Measurements from ENCODE around the gene TESK2.

TESK2 gene

GRCh38 chr1:45354838-45355237, 136.1 kb downstream of the TESK2 start:
- no peak overlapping the region for H3K4me3 ChIP-seq (replicated peaks; ENCODE audit: low read depth, low read length)
- H3K27me3 ChIP-seq (replicated peaks; ENCODE audit: control insufficient read depth, insufficient read depth, low read length): no peaks in the 10 kb centered on the region
- H3K36me3 ChIP-seq (ENCODE audit: control insufficient read depth, insufficient read depth, low read length): no peaks in the 10 kb centered on the region
- no peak for TF ChIP-seq CTCF (IDR thresholded peaks at IDR 0.05; ENCODE audit: insufficient read depth, low read length, poor library complexity, severe bottlenecking)
- no peak for DNase-seq (ENCODE audit: extremely low read depth, insufficient read length)

GRCh38 chr1:45353685-45354084, 137.3 kb downstream of the TESK2 start:
- no peak for TF ChIP-seq CTCF (IDR thresholded peaks at IDR 0.05; ENCODE audit: insufficient read depth, low read length, poor library complexity, severe bottlenecking)
- H3K36me3 ChIP-seq (ENCODE audit: control insufficient read depth, insufficient read depth, low read length): no peaks in the 10 kb centered on the region
- H3K4me3 ChIP-seq (replicated peaks; ENCODE audit: low read depth, low read length): no peak overlapping the region
- DNase-seq (ENCODE audit: extremely low read depth, insufficient read length): no peak
- no peaks in the 10 kb centered on the region for H3K27me3 ChIP-seq (replicated peaks; ENCODE audit: control insufficient read depth, insufficient read depth, low read length)

GRCh38 chr1:45351508-45351907, 139.5 kb downstream of the TESK2 start:
- Histone ChIP-seq H3K27me3 (replicated peaks; ENCODE audit: control insufficient read depth, insufficient read depth, low read length) (no peaks in the 10 kb centered on the region), H3K4me3 (replicated peaks; ENCODE audit: low read depth, low read length) (no peak overlapping the region), H3K36me3 (ENCODE audit: control insufficient read depth, insufficient read depth, low read length) (no peaks in the 10 kb centered on the region; the same call in none of the 2 replicates)
- no peak for TF ChIP-seq CTCF (IDR thresholded peaks at IDR 0.05; ENCODE audit: insufficient read depth, low read length, poor library complexity, severe bottlenecking)
- no peak for DNase-seq (ENCODE audit: extremely low read depth, insufficient read length)

- no peak for TF ChIP-seq CTCF (IDR thresholded peaks at IDR 0.05; ENCODE audit: insufficient read depth, low read length, poor library complexity, severe bottlenecking)
- peaks cover 9% of the 10 kb centered on the region for H3K36me3 ChIP-seq (ENCODE audit: control insufficient read depth, insufficient read depth, low read length)
- DNase-seq (ENCODE audit: extremely low read depth, insufficient read length): no peak
- H3K4me3 ChIP-seq (replicated peaks; ENCODE audit: low read depth, low read length): no peak overlapping the region
- no peaks in the 10 kb centered on the region for H3K27me3 ChIP-seq (replicated peaks; ENCODE audit: control insufficient read depth, insufficient read depth, low read length)
Measured at GRCh38 chr1:45348966-45349677, 141.8 kb downstream of the TESK2 start.

- DNase-seq (ENCODE audit: extremely low read depth, insufficient read length): no peak
- no peak for TF ChIP-seq CTCF (IDR thresholded peaks at IDR 0.05; ENCODE audit: insufficient read depth, low read length, poor library complexity, severe bottlenecking)
- H3K36me3 ChIP-seq (ENCODE audit: control insufficient read depth, insufficient read depth, low read length): peaks cover 11% of the 10 kb centered on the region
Measured at GRCh38 chr1:45348609-45348965, 142.4 kb downstream of the TESK2 start.

GRCh38 chr1:45348020-45348419, 142.9 kb downstream of the TESK2 start:
- DNase-seq (ENCODE audit: extremely low read depth, insufficient read length): no peak
- Histone ChIP-seq H3K27me3 (replicated peaks; ENCODE audit: control insufficient read depth, insufficient read depth, low read length) (no peaks in the 10 kb centered on the region), H3K4me3 (replicated peaks; ENCODE audit: low read depth, low read length) (no peak overlapping the region), H3K36me3 (ENCODE audit: control insufficient read depth, insufficient read depth, low read length) (peaks cover 16% of the 10 kb centered on the region)
- TF ChIP-seq CTCF (IDR thresholded peaks at IDR 0.05; ENCODE audit: insufficient read depth, low read length, poor library complexity, severe bottlenecking): no peak

More at GRCh38 chr1:45348609-45348965, 142.4 kb downstream of the TESK2 start:
- Histone ChIP-seq H3K4me3 (replicated peaks; ENCODE audit: low read depth, low read length) (no peak overlapping the region), H3K27me3 (replicated peaks; ENCODE audit: control insufficient read depth, insufficient read depth, low read length) (no peaks in the 10 kb centered on the region)
